Measurements from ENCODE around the gene SDK1. TPM values are rescaled to one million over a fixed set of nuclear protein-coding genes. Genes with fewer than 3 reads are reported as not detected.
"Not testable (repeated sequence)": the region's sequence is repeated elsewhere in the genome, so short reads cannot be mapped to it uniquely, and the experiment has no call there.

Gene SDK1
- total RNA-seq, 1 donor from 2014 or later = 37.6 TPM

- Mint-ChIP-seq H3K27me3 (no peaks in the 10 kb centered on the region), H3K4me1 (ENCODE audit: low read depth) (no peaks in the 10 kb centered on the region), H3K36me3 (ENCODE audit: insufficient read depth) (peaks cover 12% of the 10 kb centered on the region), H3K9me3 (ENCODE audit: low read depth) (no peaks in the 10 kb centered on the region), H3K27ac (no peak overlapping the region), H3K4me3 (ENCODE audit: low read depth) (no peak overlapping the region)
- no peak for DNase-seq (ENCODE audit: low spot score, unreplicated experiment)
- no peak for TF ChIP-seq CTCF (IDR thresholded peaks at IDR 0.05; ENCODE audit: unreplicated experiment)
These were observed 911.3 kb downstream of the SDK1 start for GRCh38 chr7:4212376-4212775.

DNA sequence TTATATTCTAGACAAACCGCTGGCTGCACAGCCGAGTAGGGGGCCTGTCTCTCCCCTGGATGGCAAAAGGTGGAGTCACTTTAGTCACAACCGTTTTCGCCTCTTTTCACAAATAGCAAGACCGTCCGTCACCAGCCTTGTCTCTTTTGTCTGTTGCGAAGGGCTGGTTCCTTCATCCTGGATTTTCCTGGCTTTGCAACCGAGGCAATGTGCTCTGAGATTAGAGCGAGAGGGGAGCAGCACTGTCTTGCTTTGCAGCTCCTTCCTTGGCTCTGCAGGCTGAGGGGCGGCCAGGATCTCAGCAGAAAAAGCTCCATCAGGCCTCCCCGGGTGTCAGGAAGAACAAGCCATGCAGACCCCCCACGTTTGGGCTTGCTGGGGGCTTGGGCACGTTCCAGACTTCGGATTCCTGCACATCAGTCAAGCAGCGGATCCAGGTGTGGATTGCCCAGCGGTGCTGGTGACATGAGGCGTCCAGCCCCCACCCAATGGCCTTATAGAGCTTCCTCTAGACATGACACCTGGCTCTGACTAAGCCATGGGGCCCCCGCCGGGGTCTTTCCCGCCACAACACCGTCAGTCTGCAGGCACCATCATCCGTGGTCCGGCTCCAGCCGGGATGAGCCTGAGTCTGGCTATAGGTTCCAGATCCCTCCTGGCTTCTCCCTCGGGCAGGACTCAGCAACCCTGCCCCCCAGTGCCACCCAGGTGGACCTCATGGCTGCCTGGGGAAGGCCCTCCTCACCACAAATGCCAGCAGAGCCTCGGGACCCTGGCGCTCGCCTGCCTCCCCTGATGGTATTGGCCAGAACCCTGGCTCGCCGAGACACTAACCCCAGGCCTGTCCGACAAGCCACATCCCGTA, 913.5 kb downstream of the SDK1 start:
- H3K27ac Mint-ChIP-seq = no peak overlapping the region

DNA sequence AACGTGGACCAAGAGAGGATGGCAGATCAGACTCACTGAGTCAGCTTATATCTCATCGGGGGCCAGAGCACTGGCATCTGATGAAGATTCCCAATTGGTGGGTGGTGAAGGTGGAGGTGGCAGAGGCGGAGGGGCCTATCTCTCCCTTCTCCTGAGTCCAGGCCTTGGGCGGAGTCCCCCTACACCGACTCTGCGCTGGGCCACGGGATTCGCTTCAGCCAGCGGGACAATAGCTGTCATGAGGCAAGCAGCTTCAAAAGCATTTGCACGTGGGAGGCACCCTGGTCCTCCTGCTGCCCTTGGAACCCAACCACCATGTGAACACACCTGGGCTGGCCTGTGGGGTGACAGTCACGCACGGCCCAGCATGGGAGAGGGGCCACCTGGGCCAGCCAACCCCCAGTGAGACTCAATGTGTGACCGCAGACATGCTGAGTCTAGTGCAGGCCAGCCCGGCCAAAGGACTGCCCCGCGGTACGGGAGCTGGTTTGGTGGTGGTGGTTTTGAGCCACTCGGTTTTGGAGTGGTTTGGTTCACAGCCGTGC, 914.2 kb downstream of the SDK1 start:
- peaks cover 7% of the 10 kb centered on the region for H3K36me3 Mint-ChIP-seq (ENCODE audit: insufficient read depth)
- H3K4me3 Mint-ChIP-seq (ENCODE audit: low read depth) = no peak overlapping the region
- no peak for TF ChIP-seq CTCF (IDR thresholded peaks at IDR 0.05; ENCODE audit: unreplicated experiment)
- DNase-seq (ENCODE audit: low spot score, unreplicated experiment) = no peak
- no peaks in the 10 kb centered on the region for H3K27me3 Mint-ChIP-seq
- no peaks in the 10 kb centered on the region for H3K9me3 Mint-ChIP-seq (ENCODE audit: low read depth)
- H3K27ac Mint-ChIP-seq = no peak overlapping the region
- no peaks in the 10 kb centered on the region for H3K4me1 Mint-ChIP-seq (ENCODE audit: low read depth)

More for the DNA sequence above, 913.5 kb downstream of the SDK1 start:
- DNase-seq (ENCODE audit: low spot score, unreplicated experiment) = no peak
- TF ChIP-seq CTCF (IDR thresholded peaks at IDR 0.05; ENCODE audit: unreplicated experiment) = no peak
- Mint-ChIP-seq H3K27me3 (no peaks in the 10 kb centered on the region), H3K9me3 (ENCODE audit: low read depth) (no peaks in the 10 kb centered on the region), H3K36me3 (ENCODE audit: insufficient read depth) (peaks cover 8% of the 10 kb centered on the region), H3K4me1 (ENCODE audit: low read depth) (no peaks in the 10 kb centered on the region), H3K4me3 (ENCODE audit: low read depth) (no peak overlapping the region)

DNA sequence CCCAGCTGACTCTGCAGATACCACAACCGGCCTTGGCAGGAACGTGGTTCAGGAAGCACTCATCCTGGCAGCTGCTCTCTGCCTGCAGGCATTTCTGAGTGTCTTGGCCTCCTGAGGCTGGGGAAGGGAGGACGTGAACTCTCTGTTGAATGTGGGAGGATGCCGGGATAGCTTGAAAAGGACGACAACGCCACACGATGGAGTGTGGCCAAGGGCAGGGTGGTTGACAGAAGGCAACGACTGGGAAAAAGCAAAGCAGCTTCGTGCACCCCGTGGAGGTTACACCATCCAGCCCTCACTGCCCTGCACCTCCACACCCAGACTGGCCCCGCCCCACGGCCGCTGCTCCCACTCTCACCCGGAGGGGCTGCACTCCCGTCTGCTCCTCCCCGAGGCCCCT, 915.0 kb downstream of the SDK1 start:
- Mint-ChIP-seq H3K9me3 (ENCODE audit: low read depth) (no peaks in the 10 kb centered on the region), H3K27me3 (no peaks in the 10 kb centered on the region), H3K36me3 (ENCODE audit: insufficient read depth) (peaks cover 4% of the 10 kb centered on the region), H3K4me3 (ENCODE audit: low read depth) (no peak overlapping the region), H3K4me1 (ENCODE audit: low read depth) (no peaks in the 10 kb centered on the region), H3K27ac (no peak overlapping the region)
- no peak for DNase-seq (ENCODE audit: low spot score, unreplicated experiment)
- no peak for TF ChIP-seq CTCF (IDR thresholded peaks at IDR 0.05; ENCODE audit: unreplicated experiment)

GRCh38 chr7:4217126-4217660, 916.1 kb downstream of the SDK1 start:
- not testable (repeated sequence) for H3K4me1 Mint-ChIP-seq (ENCODE audit: low read depth); H3K27ac Mint-ChIP-seq; H3K9me3 Mint-ChIP-seq (ENCODE audit: low read depth); H3K4me3 Mint-ChIP-seq (ENCODE audit: low read depth); H3K36me3 Mint-ChIP-seq (ENCODE audit: insufficient read depth); DNase-seq (ENCODE audit: low spot score, unreplicated experiment); H3K27me3 Mint-ChIP-seq
